ENCODE results near the gene SLC22A7.

DNA sequence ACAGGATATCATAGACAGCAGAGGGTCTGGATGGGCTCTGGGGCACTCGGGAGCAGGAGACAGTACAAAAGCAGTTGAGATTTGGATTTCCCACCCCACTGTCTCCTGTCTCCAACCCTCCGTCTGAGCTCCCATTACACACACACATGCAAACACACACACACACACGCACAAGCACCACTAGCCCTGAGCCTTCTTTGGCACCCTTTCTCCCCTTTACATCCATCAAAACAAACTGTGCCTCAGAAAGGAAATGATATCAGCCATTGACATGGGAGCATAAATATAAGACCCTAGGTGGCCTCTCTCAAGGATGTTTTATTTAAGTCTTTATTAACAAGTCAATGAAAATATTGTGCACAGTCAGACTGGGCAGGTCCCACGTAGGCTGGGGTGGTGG, 37.3 kb upstream of the SLC22A7 start:
- TF ChIP-seq, protein P1, sequence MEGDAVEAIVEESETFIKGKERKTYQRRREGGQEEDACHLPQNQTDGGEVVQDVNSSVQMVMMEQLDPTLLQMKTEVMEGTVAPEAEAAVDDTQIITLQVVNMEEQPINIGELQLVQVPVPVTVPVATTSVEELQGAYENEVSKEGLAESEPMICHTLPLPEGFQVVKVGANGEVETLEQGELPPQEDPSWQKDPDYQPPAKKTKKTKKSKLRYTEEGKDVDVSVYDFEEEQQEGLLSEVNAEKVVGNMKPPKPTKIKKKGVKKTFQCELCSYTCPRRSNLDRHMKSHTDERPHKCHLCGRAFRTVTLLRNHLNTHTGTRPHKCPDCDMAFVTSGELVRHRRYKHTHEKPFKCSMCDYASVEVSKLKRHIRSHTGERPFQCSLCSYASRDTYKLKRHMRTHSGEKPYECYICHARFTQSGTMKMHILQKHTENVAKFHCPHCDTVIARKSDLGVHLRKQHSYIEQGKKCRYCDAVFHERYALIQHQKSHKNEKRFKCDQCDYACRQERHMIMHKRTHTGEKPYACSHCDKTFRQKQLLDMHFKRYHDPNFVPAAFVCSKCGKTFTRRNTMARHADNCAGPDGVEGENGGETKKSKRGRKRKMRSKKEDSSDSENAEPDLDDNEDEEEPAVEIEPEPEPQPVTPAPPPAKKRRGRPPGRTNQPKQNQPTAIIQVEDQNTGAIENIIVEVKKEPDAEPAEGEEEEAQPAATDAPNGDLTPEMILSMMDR (IDR thresholded peaks at IDR 0.05; ENCODE audit: insufficient read depth, low read length, poor library complexity, severe bottlenecking): no peak
- no peak for TF ChIP-seq EZH2phosphoT487 (conservative IDR thresholded peaks at IDR 0.05; ENCODE audit: low read length)
